HL-60/S4 (cell line): Measurements from ENCODE around the gene SLC15A2.

Experiments used
- in situ Hi-C: fragments of 300-500 bp; cut with MboI; formaldehyde crosslinking; loops from 2 replicates; pipeline ENCODE4 v1.14.3; 2022; ENCODE audit warnings: low sequenced_read_pairs

SLC15A2 gene

DNA sequence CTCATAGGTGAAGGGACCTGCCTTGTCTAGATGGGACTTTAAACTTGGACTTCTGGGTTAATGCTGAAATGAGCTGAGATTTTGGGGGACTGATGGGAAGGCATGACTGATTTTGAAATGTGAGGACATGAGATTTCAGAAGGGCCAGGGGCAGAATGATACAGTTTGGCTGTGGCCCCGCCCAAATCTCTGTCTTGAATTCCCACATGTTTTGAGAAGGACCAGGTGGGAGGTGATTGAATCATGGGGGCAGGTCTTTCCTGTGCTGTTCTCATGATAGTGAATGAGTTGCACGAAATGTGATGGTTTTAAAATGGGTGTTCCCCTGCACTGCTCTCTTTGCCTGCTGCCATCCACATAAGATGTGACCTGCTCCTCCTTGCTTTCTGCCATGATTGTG lies 85.0 kb downstream of the SLC15A2 start:
- in situ Hi-C loops, result no loop called here

DNA sequence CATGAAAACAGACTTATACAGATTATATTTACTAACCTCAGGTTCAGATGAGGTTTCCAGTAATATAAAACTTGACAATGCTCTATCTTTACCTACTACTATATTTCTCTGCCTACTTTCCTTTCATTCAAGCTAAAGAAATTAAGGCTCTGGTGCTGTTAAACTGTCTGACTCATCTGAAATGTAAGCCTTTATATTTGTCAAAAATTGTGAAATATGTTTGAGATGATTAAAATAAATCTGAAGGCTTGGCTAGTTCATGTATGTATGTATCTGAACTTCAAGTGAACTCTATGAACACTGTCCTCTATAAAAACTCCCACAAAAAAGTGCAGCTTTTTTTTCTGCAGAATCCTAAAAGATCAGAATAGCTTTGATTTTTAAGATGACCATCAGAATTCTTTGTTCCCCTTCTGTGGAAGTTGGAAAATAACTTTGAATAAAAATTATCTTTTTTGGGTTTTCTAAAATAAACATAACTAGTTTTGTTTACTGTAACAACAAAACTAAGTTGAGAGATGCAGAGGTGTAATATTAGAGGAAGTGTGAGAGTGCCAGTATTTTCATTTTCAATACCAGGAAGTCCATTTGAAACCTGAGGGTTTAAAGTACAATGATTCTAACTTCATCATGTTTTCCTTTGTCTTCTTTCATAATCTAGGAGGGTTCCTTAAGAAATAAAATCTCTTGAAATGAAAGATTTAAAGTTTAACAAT lies 85.7 kb downstream of the SLC15A2 start:
- in situ Hi-C loops, result no loop called here

DNA sequence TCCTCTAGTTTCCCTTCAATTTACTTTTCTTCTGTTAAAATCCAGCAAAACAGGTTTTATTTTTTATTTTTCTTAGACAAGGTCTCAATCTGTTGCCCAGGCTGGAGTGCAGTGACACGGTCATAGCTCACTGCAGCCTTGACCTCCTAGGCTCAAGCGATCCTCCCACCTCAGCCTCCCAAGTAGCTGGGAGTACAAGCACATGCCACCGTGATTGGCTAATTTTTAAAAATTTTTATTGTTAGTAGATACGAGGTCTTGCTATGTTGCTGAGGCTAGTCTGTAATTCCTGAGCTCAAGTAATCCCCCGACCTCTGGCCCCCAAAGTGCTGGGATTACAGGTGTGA lies 86.2 kb downstream of the SLC15A2 start:
- in situ Hi-C loops, result no loop called here

DNA sequence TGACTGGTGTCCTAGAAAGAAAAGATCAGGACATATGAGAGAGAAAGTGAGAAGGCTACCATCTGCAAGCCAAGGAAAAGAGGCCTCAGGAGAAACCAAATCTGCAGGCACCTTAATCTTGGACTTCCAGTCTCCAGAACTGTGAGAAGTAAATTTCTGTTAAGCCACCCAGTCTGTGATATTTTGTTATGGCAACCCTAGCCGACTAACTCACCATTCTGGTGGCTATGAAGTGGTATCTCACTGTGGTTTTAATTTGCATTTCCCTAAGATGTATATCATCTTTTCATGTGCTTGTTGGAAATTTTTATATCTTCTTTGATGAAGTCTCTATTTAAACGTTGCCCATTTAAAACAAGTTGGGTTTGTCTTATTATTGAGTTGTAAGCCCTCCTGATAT lies 87.3 kb downstream of the SLC15A2 start:
- in situ Hi-C loops, result no loop called here

DNA sequence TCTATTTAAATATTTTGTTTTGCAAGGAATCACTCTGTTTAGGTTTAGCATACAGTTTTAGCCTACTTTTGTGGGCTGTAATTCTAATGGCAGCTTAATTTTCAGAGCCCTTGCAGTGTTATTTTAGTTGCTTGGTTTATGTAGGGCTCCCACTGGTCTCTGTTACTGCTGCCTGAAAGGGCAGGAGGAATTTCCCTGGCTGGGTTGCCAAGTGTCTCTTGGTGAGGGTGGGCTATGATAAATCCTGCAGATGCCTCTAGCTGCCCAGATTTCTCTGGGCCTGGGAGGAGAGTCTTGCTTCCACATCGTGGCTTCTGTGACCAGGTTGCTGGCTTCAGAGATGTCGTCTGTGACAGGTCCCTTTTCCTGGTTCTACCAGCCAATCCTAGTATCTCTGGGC lies 91.6 kb downstream of the SLC15A2 start:
- in situ Hi-C loops, result no loop called here

DNA sequence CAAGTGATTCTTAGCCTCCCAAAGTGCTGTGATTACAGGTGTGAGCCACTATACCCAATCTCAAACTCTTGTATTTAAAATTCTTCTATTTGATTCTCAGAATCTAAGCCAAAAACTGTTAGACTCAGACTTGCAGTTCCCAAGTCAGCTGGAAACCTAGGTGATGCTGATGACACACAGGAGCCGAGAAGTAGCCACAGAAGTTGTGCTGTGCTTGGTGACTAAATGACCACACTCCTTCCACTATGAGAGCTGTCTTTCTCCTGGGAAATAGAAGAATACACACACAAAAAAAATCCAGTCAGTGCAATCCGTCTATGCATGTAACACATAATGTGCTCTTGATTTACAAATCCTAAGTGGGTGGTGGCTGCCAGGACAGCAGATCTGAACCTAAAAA lies 93.9 kb downstream of the SLC15A2 start:
- in situ Hi-C loops, result no loop called here

DNA sequence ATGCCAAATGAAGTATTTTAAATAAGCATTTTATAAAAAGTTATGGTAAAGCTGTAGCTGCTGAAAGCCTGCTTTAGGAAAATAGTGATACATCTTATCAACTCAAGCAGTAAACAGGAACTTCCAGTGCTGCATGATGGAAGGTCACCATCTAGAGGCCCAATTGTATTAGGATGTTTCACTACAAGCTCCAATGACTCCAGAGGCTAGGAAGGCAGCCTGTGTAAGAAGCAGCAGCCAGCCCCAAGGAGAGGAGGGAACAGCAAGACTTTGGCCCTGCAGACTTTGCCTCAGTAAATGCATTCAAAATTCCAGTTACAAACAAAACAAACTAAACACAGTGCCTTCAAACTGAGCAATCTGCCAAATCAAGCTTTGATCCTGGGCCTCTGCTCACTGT lies 95.7 kb downstream of the SLC15A2 start:
- in situ Hi-C loops, result no loop called here

DNA sequence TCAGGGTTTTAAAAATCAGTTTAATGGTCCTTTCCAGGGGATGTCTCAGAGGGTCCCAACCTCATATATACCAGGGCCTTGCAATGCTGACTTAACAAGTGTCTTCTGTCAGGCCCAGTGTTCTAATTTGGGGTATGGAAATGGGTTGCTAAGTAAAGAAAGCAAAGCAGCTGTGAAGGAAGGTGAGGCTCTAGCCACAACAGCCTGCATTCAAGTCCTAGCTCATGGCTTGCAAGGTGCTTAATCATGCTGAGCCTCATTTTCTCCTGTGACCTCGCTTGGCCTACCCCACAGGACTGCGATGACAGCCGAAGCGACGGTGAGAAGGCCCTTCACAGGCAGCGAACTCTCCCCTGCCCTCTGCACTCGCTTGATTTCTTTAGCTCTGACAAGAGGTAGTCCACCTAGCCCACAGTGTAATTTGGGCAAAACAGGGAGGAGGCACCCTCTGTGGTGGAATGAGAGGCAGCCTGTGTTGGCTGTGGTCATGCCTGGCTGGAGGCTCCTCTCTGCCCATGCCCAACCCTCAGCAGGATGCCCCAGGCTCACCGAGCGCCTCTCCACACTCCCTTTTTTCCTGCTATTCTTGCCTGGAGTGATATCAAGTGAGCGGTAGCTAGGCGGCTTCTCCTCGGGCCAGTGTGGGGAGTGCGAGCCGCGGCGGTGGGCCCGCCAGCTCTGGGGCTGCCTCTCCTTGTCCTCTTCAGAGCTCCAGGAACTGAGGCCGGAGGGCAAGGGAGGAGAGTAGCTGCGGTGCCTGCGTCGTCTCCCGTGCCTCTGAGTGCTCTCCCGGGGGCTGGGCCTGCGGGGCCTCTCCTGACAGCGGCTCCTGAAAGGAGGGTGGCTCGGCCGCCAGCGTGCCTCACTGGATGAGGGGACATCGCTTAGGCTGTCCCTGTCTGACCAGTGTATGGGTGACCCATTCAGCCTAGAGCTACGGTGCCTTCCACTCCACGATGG lies 98.7 kb downstream of the SLC15A2 start:
- in situ Hi-C loops, result no loop called here
